Superior temporal gyrus (tissue), 1 donor: Measurements from ENCODE around the gene IL17RD.
A peak's percentile ranks its signal among the peaks of the same experiment; 100 is the strongest.

ENCODE experiments used
- DNase-seq: peaks from one replicate; pipeline ENCODE4 v3.0.0-alpha.2; 2016; ENCODE audit errors: extremely low spot score

IL17RD gene

DNA sequence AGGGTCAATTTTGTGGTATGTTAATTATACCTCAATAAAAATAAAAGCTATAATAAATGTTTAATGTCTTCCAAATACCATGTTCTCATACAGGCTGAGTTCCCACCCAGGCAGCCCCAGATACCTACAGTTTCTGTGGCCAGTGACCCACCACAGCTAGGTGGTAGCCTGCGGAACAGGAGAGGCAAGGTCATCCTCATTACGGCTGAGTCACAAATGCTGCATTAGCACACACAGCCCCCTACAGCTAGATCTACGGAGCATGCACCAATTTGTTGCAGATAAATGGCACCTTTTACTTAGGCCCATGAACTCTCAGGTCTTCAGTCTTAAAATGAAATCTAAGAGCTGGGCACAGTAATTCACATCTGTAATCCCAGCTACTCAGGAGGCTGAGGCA lies 99.6 kb downstream of the IL17RD start:
- DNase-seq = no peak

GRCh38 chr3:57064572-57064971 lies 100.6 kb downstream of the IL17RD start:
- DNase-seq = no peak

GRCh38 chr3:57064001-57064400 lies 101.2 kb downstream of the IL17RD start:
- no peak for DNase-seq

DNA sequence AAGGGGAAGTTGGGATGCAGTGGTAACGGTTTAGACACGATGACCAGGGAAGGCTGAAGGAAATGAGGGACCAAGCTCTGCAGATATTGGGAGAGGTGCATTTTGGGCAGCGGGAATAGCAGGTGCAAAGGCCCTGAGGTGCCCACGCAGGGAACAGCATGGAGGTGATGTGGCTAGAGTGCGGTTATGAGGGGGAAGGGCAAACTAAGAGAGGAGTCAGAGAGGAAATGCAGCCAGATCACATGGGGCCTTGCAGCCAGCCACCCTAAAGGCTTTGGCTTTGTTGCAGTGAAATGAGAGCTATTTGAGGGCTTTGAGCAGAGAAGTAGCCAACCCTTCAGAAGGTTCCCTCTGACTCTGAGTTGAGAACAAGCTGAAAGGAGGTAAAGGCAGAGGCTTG lies 102.1 kb downstream of the IL17RD start:
- DNase-seq = no peak

DNA sequence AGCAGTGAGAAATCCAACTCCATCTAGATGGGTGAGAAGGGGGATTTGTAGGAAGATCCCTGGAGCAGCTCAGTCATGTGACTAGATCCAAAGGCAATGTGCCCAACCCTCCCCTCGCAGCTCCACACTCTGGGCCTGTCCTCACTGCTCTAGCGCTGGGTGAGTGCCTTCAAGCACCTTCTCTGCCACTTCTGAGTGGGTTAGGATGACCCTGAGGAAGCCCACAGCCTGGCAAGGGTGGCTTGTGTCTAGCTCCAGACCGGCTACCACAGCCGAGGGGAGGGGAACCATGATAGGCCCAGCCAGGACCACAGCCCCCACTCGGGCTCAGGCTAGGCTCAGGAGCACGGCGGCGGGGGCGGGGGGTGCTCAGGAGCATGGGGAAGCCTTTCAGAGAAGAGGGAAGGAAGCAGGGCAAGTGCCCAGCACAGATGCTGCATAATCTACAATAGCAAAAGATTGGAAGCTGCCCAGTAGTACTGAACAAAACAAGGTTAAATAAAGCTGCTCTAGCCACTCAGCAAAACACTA lies 103.0 kb downstream of the IL17RD start:
- DNase-seq = peak; percentile 53

DNA sequence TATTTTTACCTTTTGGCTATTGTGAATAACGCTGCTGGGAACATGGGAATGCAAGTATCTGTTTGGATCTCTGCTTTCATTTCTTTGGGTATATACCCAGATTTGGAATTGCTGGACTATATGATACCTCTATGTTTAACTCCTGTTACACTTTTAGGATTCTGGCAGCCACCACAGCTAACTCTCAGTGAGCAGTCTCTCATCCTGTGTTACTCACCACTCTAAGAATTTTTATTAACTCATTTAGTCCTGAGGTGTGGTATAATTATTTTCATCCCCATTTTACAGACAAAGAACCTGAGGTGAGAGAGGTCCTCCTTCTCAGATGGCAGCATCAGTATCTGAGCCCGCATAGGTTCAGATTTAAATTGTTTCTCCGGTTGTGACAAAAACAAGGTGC lies 103.6 kb downstream of the IL17RD start:
- no peak for DNase-seq

DNA sequence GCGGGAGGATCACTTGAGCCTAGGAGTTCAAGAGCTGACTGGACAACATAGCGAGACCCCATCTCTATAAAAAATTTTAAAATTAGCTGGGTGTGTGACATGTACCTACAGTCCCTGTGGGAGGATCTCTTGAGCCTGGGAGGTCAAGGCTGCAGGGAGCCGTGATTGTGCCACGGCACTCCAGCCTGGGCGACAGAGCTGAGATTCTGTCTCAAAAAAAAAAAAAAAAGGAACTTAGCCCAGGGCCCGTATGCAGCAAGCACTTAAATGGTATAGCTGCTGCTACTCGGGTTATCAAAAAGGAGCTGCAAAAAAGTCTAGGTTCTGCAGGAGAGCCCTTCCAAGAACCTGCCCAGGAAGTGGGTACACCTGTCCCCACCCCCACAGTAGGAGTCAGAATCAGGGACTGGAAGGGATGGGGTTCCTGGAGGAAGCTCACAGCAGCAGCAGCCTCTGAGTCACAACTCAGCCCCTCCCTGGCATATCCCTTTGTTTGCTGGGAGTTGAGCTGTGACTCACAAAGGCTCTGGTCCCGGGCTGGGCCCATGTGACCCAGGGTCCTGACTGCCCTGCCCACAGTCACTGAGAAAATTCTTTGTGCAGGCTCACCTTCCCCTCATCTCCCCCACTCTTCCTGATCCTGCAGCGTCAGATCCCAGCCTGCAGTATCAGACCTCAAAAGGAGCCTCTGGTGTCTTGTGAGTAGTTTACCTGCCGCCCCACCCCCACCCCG lies 104.9 kb downstream of the IL17RD start, which contains the start of gene SPATA12:
SPATA12 (plus strand) TSS at position 576 of the 733 bp plus-strand sequence. CDS start 13,031 bp downstream, outside the sequence.
- peak; percentile 76 for DNase-seq

GRCh38 chr3:57059411-57059810 lies 105.7 kb downstream of the IL17RD start:
- no peak for DNase-seq

- no peak for DNase-seq
Observed at GRCh38 chr3:57057351-57057750, 107.8 kb downstream of the IL17RD start.

GRCh38 chr3:57053122-57053521 lies 112.0 kb downstream of the IL17RD start:
- DNase-seq = no peak

GRCh38 chr3:57052662-57053061 lies 112.5 kb downstream of the IL17RD start:
- DNase-seq = no peak

GRCh38 chr3:57048728-57049127 lies 116.4 kb downstream of the IL17RD start:
- no peak for DNase-seq

GRCh38 chr3:57048052-57048671 lies 117.0 kb downstream of the IL17RD start:
- peak; percentile 82 for DNase-seq

GRCh38 chr3:57046101-57046765 lies 118.9 kb downstream of the IL17RD start:
- DNase-seq = no peak

GRCh38 chr3:57043518-57043917 lies 121.6 kb downstream of the IL17RD start:
- DNase-seq = no peak

- DNase-seq = no peak
Observed at GRCh38 chr3:57041674-57042073, 123.5 kb downstream of the IL17RD start.
